BE2C (cell line): ENCODE data around the gene SGSH.
"Not testable (repeated sequence)": the region's sequence is repeated elsewhere in the genome, so short reads cannot be mapped to it uniquely, and the experiment has no call there.

Experiments
- DNase-seq: peaks from one replicate; pipeline ENCODE4 v3.0.0-alpha.2; 2020
- H3K27me3 ChIP-seq: fragments of 250-450 bp; sonication (Bioruptor Pico); 2 replicates; pipeline ENCODE4 v1.5.1; 2020; ENCODE audit warnings: mild to moderate bottlenecking
- H3K36me3 ChIP-seq: fragments of 250-450 bp; sonication (Bioruptor Pico); 2 replicates; pipeline ENCODE4 v1.5.1; 2020; ENCODE audit warnings: mild to moderate bottlenecking
- H3K4me1 ChIP-seq: fragments of 250-450 bp; sonication (Bioruptor Pico); 2 replicates; pipeline ENCODE4 v1.5.1; 2020
- H3K4me3 ChIP-seq: 2 replicates; pipeline ENCODE4 v1.5.1; 2011; ENCODE audit warnings: low read depth, low read length
- H3K9me3 ChIP-seq: fragments of 250-450 bp; sonication (Bioruptor Pico); 2 replicates; pipeline ENCODE4 v1.5.1; 2020
- CTCF ChIP-seq: IDR thresholded peaks from 2 replicates; pipeline ENCODE4 v1.5.1; 2012; ENCODE audit warnings: mild to moderate bottlenecking, low read depth, low read length

The SGSH gene

GRCh38 chr17:80261159-80261894 is 41.2 kb upstream of the SGSH start:
- TF ChIP-seq CTCF = no peak
- H3K27me3 ChIP-seq = no peaks in the 10 kb centered on the region
- H3K4me1 ChIP-seq = peaks cover 16% of the 10 kb centered on the region
- peak; percentile 40 for DNase-seq
- H3K4me3 ChIP-seq = peak overlapping the region; percentile 82
- H3K36me3 ChIP-seq = no peaks in the 10 kb centered on the region
- no peaks in the 10 kb centered on the region for H3K9me3 ChIP-seq

GRCh38 chr17:80260791-80261158 is 40.6 kb upstream of the SGSH start, which contains the start of gene RNF213:
TSS of gene RNF213 (plus strand) at chr17:80260852. CDS start at chr17:80263682, 2,830 bp downstream.
- peak; percentile 74 for DNase-seq

GRCh38 chr17:80260069-80260535 is 40.0 kb upstream of the SGSH start:
- TF ChIP-seq CTCF = no peak
- peak; percentile 76 for DNase-seq

More at GRCh38 chr17:80260791-80261158, 40.6 kb upstream of the SGSH start, which contains the start of gene RNF213:
- TF ChIP-seq CTCF = no peak
- H3K9me3 ChIP-seq = no peaks in the 10 kb centered on the region
- H3K27me3 ChIP-seq = no peaks in the 10 kb centered on the region
- no peaks in the 10 kb centered on the region for H3K36me3 ChIP-seq
- H3K4me3 ChIP-seq = peak within 1 kb of the TSS; percentile 82
- peaks cover 16% of the 10 kb centered on the region for H3K4me1 ChIP-seq

GRCh38 chr17:80259457-80260068 is 39.4 kb upstream of the SGSH start:
- H3K27me3 ChIP-seq = no peaks in the 10 kb centered on the region

More at GRCh38 chr17:80260069-80260535, 40.0 kb upstream of the SGSH start:
- H3K4me3 ChIP-seq = peak overlapping the region; percentile 44
- no peaks in the 10 kb centered on the region for H3K9me3 ChIP-seq
- no peaks in the 10 kb centered on the region for H3K36me3 ChIP-seq
- peaks cover 16% of the 10 kb centered on the region for H3K4me1 ChIP-seq
- H3K27me3 ChIP-seq = no peaks in the 10 kb centered on the region

GRCh38 chr17:80258296-80258695 is 38.2 kb upstream of the SGSH start:
- H3K27me3 ChIP-seq, H3K36me3 ChIP-seq, DNase-seq, H3K4me3 ChIP-seq, H3K9me3 ChIP-seq: not testable (repeated sequence)
- peaks cover 12% of the 10 kb centered on the region for H3K4me1 ChIP-seq

More at GRCh38 chr17:80259457-80260068, 39.4 kb upstream of the SGSH start:
- Histone ChIP-seq H3K4me1 (peaks cover 16% of the 10 kb centered on the region), H3K9me3 (no peaks in the 10 kb centered on the region), H3K4me3 (peak overlapping the region; percentile 44), H3K36me3 (no peaks in the 10 kb centered on the region)
- TF ChIP-seq CTCF = no peak
- no peak for DNase-seq

- no peak for TF ChIP-seq CTCF
- Histone ChIP-seq H3K36me3 (no peaks in the 10 kb centered on the region), H3K9me3 (no peaks in the 10 kb centered on the region), H3K27me3 (no peaks in the 10 kb centered on the region), H3K4me1 (peaks cover 8% of the 10 kb centered on the region), H3K4me3 (no peak overlapping the region)
- DNase-seq = no peak
Observed at GRCh38 chr17:80257716-80258213, 37.6 kb upstream of the SGSH start.
